SK-N-SH treated with all-trans-retinoic acid at 6 μM for 48 hours (cell line): ENCODE measurements around the gene SLC35D2.

Experiments used
- ATAC-seq: fragments of 200-7000 bp; cut with Tn5 transposase; 3 replicates; pipeline ENCODE4 v1.9.1; 2020; ENCODE audit warnings: mild to moderate bottlenecking, moderate library complexity
- BACH2 ChIP-seq: fragments of 250-450 bp; sonication (Bioruptor Pico); IDR thresholded peaks from 2 replicates; pipeline ENCODE4 v1.9.0; 2021; ENCODE audit warnings: mild to moderate bottlenecking, borderline replicate concordance
- CREB5 ChIP-seq: fragments of 250-450 bp; sonication (Bioruptor Pico); IDR thresholded peaks from 2 replicates; pipeline ENCODE4 v1.5.1; 2020; ENCODE audit warnings: low read depth, mild to moderate bottlenecking, moderate library complexity
- CSDC2 ChIP-seq: fragments of 250-450 bp; sonication (Bioruptor Pico); IDR thresholded peaks from 2 replicates; pipeline ENCODE4 v1.5.0; 2020; ENCODE audit warnings: mild to moderate bottlenecking, moderate library complexity
- CSRNP3 ChIP-seq: fragments of 250-450 bp; sonication (Bioruptor Pico); IDR thresholded peaks from 2 replicates; pipeline ENCODE4 v1.5.1; 2021; ENCODE audit warnings: mild to moderate bottlenecking, moderate library complexity
- ESRRG ChIP-seq: fragments of 250-450 bp; sonication (Bioruptor Pico); IDR thresholded peaks from 2 replicates; pipeline ENCODE4 v1.6.1; 2021; ENCODE audit warnings: mild to moderate bottlenecking
- GLIS3 ChIP-seq: fragments of 250-450 bp; sonication (Bioruptor Pico); IDR thresholded peaks from 2 replicates; pipeline ENCODE4 v1.5.0; 2020; ENCODE audit warnings: mild to moderate bottlenecking, moderate library complexity
- ISL1 ChIP-seq: fragments of 250-450 bp; sonication (Bioruptor Pico); IDR thresholded peaks from 2 replicates; pipeline ENCODE4 v2.1.2; 2022; ENCODE audit warnings: mild to moderate bottlenecking, moderate library complexity
- OSR1 ChIP-seq: fragments of 250-450 bp; sonication (Bioruptor Pico); IDR thresholded peaks from 2 replicates; pipeline ENCODE4 v1.8.0; 2022; ENCODE audit warnings: moderate library complexity, mild to moderate bottlenecking, inconsistent platforms
- PPARA ChIP-seq: fragments of 250-450 bp; sonication (Bioruptor Pico); IDR thresholded peaks from 2 replicates; pipeline ENCODE4 v1.5.0; 2020; ENCODE audit warnings: mild to moderate bottlenecking, borderline replicate concordance
- SNAI2 ChIP-seq: fragments of 250-450 bp; sonication (Bioruptor Pico); IDR thresholded peaks from 2 replicates; pipeline ENCODE4 v1.5.0; 2020; ENCODE audit warnings: mild to moderate bottlenecking, moderate library complexity
- TCF4 ChIP-seq: fragments of 250-450 bp; sonication (Bioruptor Pico); IDR thresholded peaks from 2 replicates; pipeline ENCODE4 v1.8.0; 2021; ENCODE audit warnings: mild to moderate bottlenecking, moderate library complexity, borderline replicate concordance
- TSHZ2 ChIP-seq: fragments of 250-450 bp; sonication (Bioruptor Pico); IDR thresholded peaks from 2 replicates; pipeline ENCODE4 v1.5.0; 2020; ENCODE audit warnings: mild to moderate bottlenecking, moderate library complexity
- ZC3H10 ChIP-seq: fragments of 250-450 bp; sonication (Bioruptor Pico); IDR thresholded peaks from 2 replicates; pipeline ENCODE4 v1.5.1; 2021; ENCODE audit warnings: mild to moderate bottlenecking, moderate library complexity
- ZFP3 ChIP-seq: fragments of 250-450 bp; sonication (Bioruptor Pico); IDR thresholded peaks from 2 replicates; pipeline ENCODE4 v1.5.0; 2020; ENCODE audit warnings: mild to moderate bottlenecking, moderate library complexity
- ZFP30 ChIP-seq: fragments of 450-650 bp; formaldehyde crosslinking; IDR thresholded peaks from 2 replicates; pipeline ENCODE4 v1.5.0; 2022; ENCODE audit warnings: mild to moderate bottlenecking, moderate library complexity
- ZNF565 ChIP-seq: fragments of 450-650 bp; formaldehyde crosslinking; conservative IDR thresholded peaks from 2 replicates; pipeline ENCODE4 v1.5.0; 2020; ENCODE audit warnings: low read depth, mild to moderate bottlenecking, moderate library complexity
- ZNF70 ChIP-seq: fragments of 450-650 bp; formaldehyde crosslinking; IDR thresholded peaks from 2 replicates; pipeline ENCODE4 v1.5.0; 2020; ENCODE audit warnings: mild to moderate bottlenecking, moderate library complexity
- ZNF8 ChIP-seq: fragments of 450-650 bp; formaldehyde crosslinking; IDR thresholded peaks from 2 replicates; pipeline ENCODE4 v1.5.0; 2020; ENCODE audit warnings: mild to moderate bottlenecking, moderate library complexity
- TF ChIP-seq, protein P1 (sequence below): fragments of 250-450 bp; sonication (Bioruptor Pico); IDR thresholded peaks from 2 replicates; pipeline ENCODE4 v1.8.0; 2020; ENCODE audit warnings: mild to moderate bottlenecking, moderate library complexity, borderline replicate concordance

The SLC35D2 gene

DNA sequence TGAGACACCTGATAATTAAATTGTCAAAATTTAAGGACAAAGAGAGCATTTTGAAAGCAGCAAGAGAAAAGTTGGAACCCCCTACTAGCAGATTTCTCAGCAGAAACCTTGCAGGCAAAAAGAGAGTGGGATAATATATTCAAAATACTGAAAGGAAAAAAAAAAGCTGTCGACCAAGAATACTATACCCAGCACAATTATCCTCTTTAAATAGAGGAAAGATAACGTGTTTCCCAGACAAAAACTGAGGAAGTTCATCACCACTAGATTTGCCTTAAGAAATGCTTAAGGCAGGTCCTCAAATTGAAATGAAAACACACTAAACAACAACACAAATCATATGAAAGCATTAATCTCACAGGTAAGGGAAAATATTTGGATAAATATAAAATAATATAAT lies 108.6 kb downstream of the SLC35D2 start:
- TF ChIP-seq ZNF8 (CRISPR knock-in tag) (no peak), ISL1 (CRISPR knock-in tag) (no peak), CREB5 (no peak), TCF4 (CRISPR knock-in tag) (no peak), ZNF70 (CRISPR knock-in tag) (no peak), ZNF565 (CRISPR knock-in tag) (no peak), ZFP30 (CRISPR knock-in tag) (no peak), GLIS3 (CRISPR knock-in tag) (no peak), ESRRG (CRISPR knock-in tag) (no peak), ZFP3 (no peak), CSRNP3 (no peak), ZC3H10 (CRISPR knock-in tag) (no peak), BACH2 (no peak), TSHZ2 (CRISPR knock-in tag) (no peak), PPARA (no peak), SNAI2 (CRISPR knock-in tag) (no peak), CSDC2 (CRISPR knock-in tag) (no peak), OSR1 (CRISPR knock-in tag) (no peak)
- TF ChIP-seq, protein P1, sequence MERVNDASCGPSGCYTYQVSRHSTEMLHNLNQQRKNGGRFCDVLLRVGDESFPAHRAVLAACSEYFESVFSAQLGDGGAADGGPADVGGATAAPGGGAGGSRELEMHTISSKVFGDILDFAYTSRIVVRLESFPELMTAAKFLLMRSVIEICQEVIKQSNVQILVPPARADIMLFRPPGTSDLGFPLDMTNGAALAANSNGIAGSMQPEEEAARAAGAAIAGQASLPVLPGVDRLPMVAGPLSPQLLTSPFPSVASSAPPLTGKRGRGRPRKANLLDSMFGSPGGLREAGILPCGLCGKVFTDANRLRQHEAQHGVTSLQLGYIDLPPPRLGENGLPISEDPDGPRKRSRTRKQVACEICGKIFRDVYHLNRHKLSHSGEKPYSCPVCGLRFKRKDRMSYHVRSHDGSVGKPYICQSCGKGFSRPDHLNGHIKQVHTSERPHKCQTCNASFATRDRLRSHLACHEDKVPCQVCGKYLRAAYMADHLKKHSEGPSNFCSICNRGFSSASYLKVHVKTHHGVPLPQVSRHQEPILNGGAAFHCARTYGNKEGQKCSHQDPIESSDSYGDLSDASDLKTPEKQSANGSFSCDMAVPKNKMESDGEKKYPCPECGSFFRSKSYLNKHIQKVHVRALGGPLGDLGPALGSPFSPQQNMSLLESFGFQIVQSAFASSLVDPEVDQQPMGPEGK (CRISPR knock-in tag): no peak
- ATAC-seq: no peak
